K562 (cell line): ENCODE data around the gene MRGPRF. TPM values are rescaled to one million over a fixed set of nuclear protein-coding genes. Genes with fewer than 3 reads are reported as not detected.

Experiments
- ATAC-seq: fragments of 200-7000 bp; cut with Tn5 transposase; 3 replicates; pipeline ENCODE4 v1.9.1; 2020; ENCODE audit warnings: moderate library complexity
- BruUV-seq: library from RNA; stranded (reverse); fragments of 400-500 nt; replicated peaks from 2 replicates; lab custom pipeline; 2021; lab: Mats Ljungman, UMichigan
- CTCF ChIA-PET: fragments of 300-600 bp; formaldehyde crosslinking; extraction: SDS; loops from one replicate; lab custom pipeline; 2021; ENCODE audit warnings: low intra/inter-chr PET ratio; lab: Yijun Ruan, JAX
- POLR2A ChIA-PET: fragments of 300-600, 350-650 bp; sonication (Branson Sonifier 250); formaldehyde crosslinking; extraction: SDS; loops from one replicate; lab custom pipeline; 2021; ENCODE audit warnings: antibody characterized with exemption, inconsistent platforms; lab: Yijun Ruan, JAX
- DNase-seq, 4 experiments: peaks; one replicate each; pipeline versions ENCODE4 v3.0.0 to v3.0.0-alpha.2; 2011 to 2018; ENCODE audit warnings: low spot score in 3 of 4, mixed read lengths in 3 of 4; ENCODE audit errors: extremely low read depth in 1 of 4
- FAIRE-seq: peaks from 2 replicates; lab custom pipeline; 2011; peaks lifted over from hg19 to GRCh38; lab: Jason Lieb, UNC
- H2AFZ ChIP-seq: 2 replicates; pipeline ENCODE4 v1.6.0; 2011; ENCODE audit warnings: low read depth, low read length, control low read depth, inconsistent platforms
- H3K27ac ChIP-seq: fragments of 200-600 bp; 3 replicates; pipeline ENCODE4 v1.8.0; 2011; ENCODE audit warnings: low read depth, mild to moderate bottlenecking, control low read depth, inconsistent platforms, low read length, moderate library complexity, mixed read lengths; ENCODE audit errors: extremely low read depth
- H3K27me3 ChIP-seq, 2 experiments: fragments of 300-600 bp in 1 of 2; 2 replicates in 1 of 2; 3 replicates in 1 of 2; pipeline versions ENCODE4 v1.6.0 to v1.8.0; 2011; ENCODE audit warnings: inconsistent platforms in 2 of 2, low read length in 2 of 2, mild to moderate bottlenecking in 1 of 2, mixed read lengths in 1 of 2, moderate library complexity in 1 of 2; ENCODE audit not compliant: control insufficient read depth in 2 of 2, insufficient read depth in 2 of 2
- H3K36me3 ChIP-seq: fragments of 300-600 bp; 3 replicates; pipeline ENCODE4 v1.8.0; 2011; ENCODE audit warnings: mild to moderate bottlenecking, low read length, inconsistent platforms; ENCODE audit not compliant: control insufficient read depth, insufficient read depth
- H3K4me1 ChIP-seq, 2 experiments: fragments of 200-600 bp in 1 of 2; replicated peaks in 1 of 2; 2 replicates in 1 of 2; 3 replicates in 1 of 2; pipeline versions ENCODE4 v1.5.1 to v1.8.0; 2011; ENCODE audit warnings: inconsistent platforms in 2 of 2, low read length in 2 of 2, mild to moderate bottlenecking in 1 of 2, mixed read lengths in 1 of 2, moderate library complexity in 1 of 2; ENCODE audit not compliant: control insufficient read depth in 2 of 2, insufficient read depth in 2 of 2
- H3K4me2 ChIP-seq: 2 replicates; pipeline ENCODE4 v1.6.1; 2011; ENCODE audit warnings: low read length, control low read depth, inconsistent platforms, mixed read lengths; ENCODE audit not compliant: insufficient read depth
- H3K4me3 ChIP-seq: fragments of 200-600 bp; sonication (generic), shearing (Covaris generic); 2 replicates; pipeline ENCODE4 v1.5.1; 2016; ENCODE audit warnings: control low read depth, inconsistent platforms
- H3K79me2 ChIP-seq: fragments of 200-600 bp; 3 replicates; pipeline ENCODE4 v1.8.0; 2011; ENCODE audit warnings: low read length, inconsistent platforms; ENCODE audit not compliant: control insufficient read depth, insufficient read depth
- H3K9ac ChIP-seq, 2 experiments: 2 replicates each; pipeline versions ENCODE4 v1.6.0 to v1.6.1; 2011; ENCODE audit warnings: low read depth in 2 of 2, low read length in 2 of 2, control low read depth in 1 of 2, inconsistent platforms in 1 of 2, mild to moderate bottlenecking in 1 of 2, mixed read lengths in 1 of 2; ENCODE audit not compliant: insufficient read depth in 1 of 2
- H3K9me1 ChIP-seq: one replicate; pipeline ENCODE4 v1.6.0; 2011; ENCODE audit warnings: inconsistent platforms, mild to moderate bottlenecking, low read length, moderate library complexity; ENCODE audit not compliant: control insufficient read depth, insufficient read depth
- H3K9me3 ChIP-seq: replicated peaks from 2 replicates; pipeline ENCODE4 v1.5.1; 2011; ENCODE audit warnings: low read depth, low read length, inconsistent platforms; ENCODE audit not compliant: control insufficient read depth, insufficient read depth
- H4K20me1 ChIP-seq: replicated peaks from 2 replicates; pipeline ENCODE4 v1.6.1; 2011; ENCODE audit warnings: low read length, inconsistent platforms, mixed read lengths; ENCODE audit not compliant: control insufficient read depth, insufficient read depth
- C11orf30 ChIP-seq: fragments of 450-650 bp; IDR thresholded peaks from 2 replicates; pipeline ENCODE4 v1.6.1; 2016; ENCODE audit warnings: low read depth, mild to moderate bottlenecking
- GATAD2B ChIP-seq: fragments of 450-650 bp; IDR thresholded peaks from 2 replicates; pipeline ENCODE4 v1.6.1; 2017; ENCODE audit warnings: mild to moderate bottlenecking, borderline replicate concordance
- NCOR1 ChIP-seq: fragments of 450-650 bp; IDR thresholded peaks from 2 replicates; pipeline ENCODE4 v1.6.1; 2016; ENCODE audit warnings: mild to moderate bottlenecking, moderate library complexity
- NR3C1 ChIP-seq: sonication (generic); formaldehyde crosslinking; IDR thresholded peaks from 2 replicates; pipeline ENCODE4 v1.8.1; 2022; ENCODE audit warnings: missing genetic modification reagents
- POLR3G ChIP-seq: IDR thresholded peaks from 2 replicates; pipeline ENCODE4 v1.6.1; 2011; ENCODE audit not compliant: insufficient read length, insufficient replicate concordance; ENCODE audit errors: extremely low read depth
- RBM25 ChIP-seq: fragments of 200-400 bp; formaldehyde crosslinking; IDR thresholded peaks from 2 replicates; pipeline ENCODE4 v1.6.1; 2018; ENCODE audit warnings: low read length, low read depth, moderate library complexity; ENCODE audit not compliant: severe bottlenecking
- TCF15 ChIP-seq: fragments of 250-450 bp; sonication (Bioruptor Pico); IDR thresholded peaks from 2 replicates; pipeline ENCODE4 v1.8.0; 2022; ENCODE audit warnings: moderate library complexity, mild to moderate bottlenecking, inconsistent platforms
- ZBTB11 ChIP-seq, 3 experiments: fragments of 200-800 bp in 1 of 3; fragments of 250-450 bp in 1 of 3; fragments of 450-650 bp in 1 of 3; sonication (Bioruptor Pico) in 1 of 3; sonication (Bioruptor generic) in 1 of 3; formaldehyde crosslinking in 1 of 3; IDR thresholded peaks; 2 replicates each; pipeline versions ENCODE4 v1.6.1 to v1.8.0; 2016 to 2022; ENCODE audit warnings: mild to moderate bottlenecking in 2 of 3, missing genetic modification characterization in 2 of 3, missing compliant biosample characterization in 1 of 3, moderate library complexity in 1 of 3
- ZBTB9 ChIP-seq: fragments of 450-650 bp; formaldehyde crosslinking; IDR thresholded peaks from 2 replicates; pipeline ENCODE4 v1.4.0; 2020; ENCODE audit warnings: mild to moderate bottlenecking, moderate library complexity
- ZFP36 ChIP-seq: fragments of 150-350 bp; IDR thresholded peaks from 2 replicates; pipeline ENCODE4 v1.6.1; 2018; ENCODE audit warnings: low read length, low read depth; ENCODE audit not compliant: partially characterized antibody
- ZFPM2 ChIP-seq: fragments of 250-450 bp; sonication (Bioruptor Pico); IDR thresholded peaks from 2 replicates; pipeline ENCODE4 v1.5.1; 2022; ENCODE audit warnings: mild to moderate bottlenecking
- ZNF436 ChIP-seq: fragments of 250-450, 450-650 bp; sonication (Bioruptor Pico); formaldehyde crosslinking; IDR thresholded peaks from 2 replicates; pipeline ENCODE4 v1.7.0; 2020; ENCODE audit warnings: mild to moderate bottlenecking
- ZNF449 ChIP-seq: fragments of 250-450 bp; sonication (Bioruptor Pico); IDR thresholded peaks from 2 replicates; pipeline ENCODE4 v1.8.0; 2022; ENCODE audit warnings: moderate library complexity, mild to moderate bottlenecking, inconsistent platforms
- ZZZ3 ChIP-seq: fragments of 450-650 bp; IDR thresholded peaks from 2 replicates; pipeline ENCODE4 v1.6.1; 2016; ENCODE audit warnings: antibody characterized with exemption, mild to moderate bottlenecking, moderate library complexity
- WGBS: fragments of 100-300 bp; shearing (Covaris generic); methylation state at CpG from one replicate; pipeline ENCODE4 v1.1.6; 2016; ENCODE audit warnings: low coverage, mixed read lengths; ENCODE audit not compliant: insufficient coverage; ENCODE audit errors: missing lambda C conversion rate; 5-methylcytosine and 5-hydroxymethylcytosine counted together
- in situ Hi-C: fragments of 300-500 bp; cut with MboI; formaldehyde crosslinking; loops from 4 replicates; pipeline ENCODE4 v1.15.0; 2018; ENCODE audit warnings: inconsistent platforms, mixed read lengths
- intact Hi-C: fragments of 100-400 bp; cut with micrococcal nuclease; formaldehyde crosslinking; loops from 2 replicates; pipeline ENCODE4 v1.14.2; 2022
- polyA plus RNA-seq, 8 experiments: library from polyadenylated mRNA; depleted of rRNA in 4 of 8; stranded (reverse) in 5 of 8; unstranded in 3 of 8; fragments of >200 nt; fragmentation: Nextera tagmentation in 2 of 8; fragmentation: Illumina TruSeq in 1 of 8; extraction: Ambion mirVana in 2 of 8; extraction: Trizol in 1 of 8; gene quantifications; 2 replicates each; pipeline versions ENCODE4 v1.2.1 to v1.2.3, GENCODE V29; 2011 to 2014; ENCODE audit warnings: inconsistent platforms in 1 of 8, missing spikeins in 1 of 8
- total RNA-seq, 7 experiments: library from RNA; depleted of rRNA in 6 of 7; stranded (reverse); fragments of >200 nt in 6 of 7; fragmentation: Illumina TruSeq in 2 of 7; extraction: Trizol in 2 of 7; gene quantifications; 2 replicates each; pipeline versions ENCODE4 v1.2.1 to v1.2.3, GENCODE V29; 2011 to 2021; ENCODE audit warnings: low replicate concordance in 1 of 7

The MRGPRF gene
- total and polyA plus RNA-seq, 9 of the 15 experiments (the other 6 are each of a cell fraction or from before 2014, with no cell fraction given): not detected

- DNase-seq (no peak), FAIRE-seq (no peak), ATAC-seq (no peak)
- intact Hi-C loops: no loop called here
- in situ Hi-C loops: no loop called here
- ChIA-PET CTCF (no interaction called here), POLR2A (interaction anchor here (0.6 kb wide), 1 partner anchor 14 kb away, joined by 5 read pairs; no protein-coding TSS in a partner anchor)
- Histone ChIP-seq H3K79me2 (no peaks in the 10 kb centered on the region), H3K4me1 (peaks cover 2 to 4% of the 10 kb centered on the region in 2 experiments; a peak in 3 of 5 replicates), H3K27me3 (peaks cover 40 to 54% of the 10 kb centered on the region in 2 experiments), H3K4me3 (no peak overlapping the region), H3K9ac (no peak overlapping the region), H3K27ac (no peak overlapping the region), H2AFZ (no peak overlapping the region), H3K36me3 (no peaks in the 10 kb centered on the region), H3K9me1 (no peaks in the 10 kb centered on the region), H3K4me2 (no peak overlapping the region), H4K20me1 (no peaks in the 10 kb centered on the region), H3K9me3 (no peaks in the 10 kb centered on the region)
- 8% methylated on average over 8 of the region's 8 CpGs for WGBS
- no TSS peak for BruUV-seq
- TF ChIP-seq GATAD2B (no peak), RBM25 (peak; percentile 35), ZBTB11 (CRISPR knock-in tag; IDR thresholded peaks at IDR 0.05) (no peak), ZFPM2 (CRISPR knock-in tag) (no peak), ZNF436 (CRISPR knock-in tag) (0 out of 2 replicates have a peak, but pooled peaks have one; percentile 37), POLR3G (no peak), NR3C1 (CRISPR knock-in tag) (no peak), ZFP36 (peak; percentile 93), ZZZ3 (no peak), ZNF449 (CRISPR knock-in tag) (no peak), NCOR1 (no peak), ZBTB9 (CRISPR knock-in tag) (no peak), C11orf30 (no peak), TCF15 (CRISPR knock-in tag) (no peak)
Observed at GRCh38 chr11:68970921-68971636, 42.0 kb downstream of the MRGPRF start.
